ENCODE data around the gene SBSN. TPM values are rescaled to one million over a fixed set of nuclear protein-coding genes. Genes with fewer than 3 reads are reported as not detected.

Gene SBSN
- total RNA-seq, 4 donors from 2014 or later: not detected

DNA sequence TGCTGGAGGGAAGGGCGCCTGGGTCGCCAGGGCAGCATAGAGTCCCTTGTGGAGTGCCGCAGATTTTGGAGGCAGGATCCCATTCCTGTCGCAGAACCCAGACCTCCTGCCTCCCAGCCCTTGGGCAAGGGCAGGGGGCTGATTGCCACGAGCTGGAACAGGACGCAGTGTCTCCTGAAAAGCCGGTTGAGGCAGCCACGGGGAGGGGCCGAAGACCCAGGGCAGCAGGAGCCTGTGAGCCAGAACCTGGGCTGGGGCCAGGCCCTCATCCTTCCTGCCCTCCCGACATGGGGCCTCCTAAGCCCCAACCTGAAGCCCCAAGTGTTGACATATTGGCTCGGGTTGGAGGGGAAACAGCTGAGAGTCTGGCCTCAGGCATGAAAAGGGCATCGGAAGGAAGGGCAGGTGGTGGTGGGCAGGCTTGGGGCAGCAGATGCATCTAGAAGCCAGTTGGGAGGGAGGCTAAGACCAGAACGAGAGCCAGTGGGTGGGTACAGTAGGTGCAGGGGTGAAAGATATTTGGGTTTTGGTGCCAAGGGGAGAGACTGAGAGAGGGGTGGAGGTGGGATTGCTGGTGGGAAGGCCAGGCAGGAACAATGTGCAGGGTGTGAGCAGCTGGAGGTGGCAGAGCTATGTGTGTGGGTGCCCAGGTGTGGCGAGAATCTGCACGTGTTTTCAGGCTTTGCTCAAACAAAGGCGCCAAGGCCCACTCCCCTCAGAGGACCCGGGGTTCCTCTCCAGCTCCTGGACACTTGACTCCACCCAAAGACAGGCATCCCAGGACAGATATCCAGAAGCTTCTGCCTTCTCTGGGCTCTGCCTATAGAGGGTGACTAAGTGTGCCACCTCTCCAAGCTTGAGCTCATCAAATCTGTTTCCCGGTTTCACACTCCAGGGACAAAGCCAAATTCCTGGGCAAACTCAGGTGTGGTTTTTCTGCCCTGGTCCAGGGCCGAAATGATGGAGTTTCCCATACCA is 1.4 kb upstream of the SBSN start:
- no peak overlapping the region for H3K4me3 ChIP-seq
- TF ChIP-seq, protein P1, sequence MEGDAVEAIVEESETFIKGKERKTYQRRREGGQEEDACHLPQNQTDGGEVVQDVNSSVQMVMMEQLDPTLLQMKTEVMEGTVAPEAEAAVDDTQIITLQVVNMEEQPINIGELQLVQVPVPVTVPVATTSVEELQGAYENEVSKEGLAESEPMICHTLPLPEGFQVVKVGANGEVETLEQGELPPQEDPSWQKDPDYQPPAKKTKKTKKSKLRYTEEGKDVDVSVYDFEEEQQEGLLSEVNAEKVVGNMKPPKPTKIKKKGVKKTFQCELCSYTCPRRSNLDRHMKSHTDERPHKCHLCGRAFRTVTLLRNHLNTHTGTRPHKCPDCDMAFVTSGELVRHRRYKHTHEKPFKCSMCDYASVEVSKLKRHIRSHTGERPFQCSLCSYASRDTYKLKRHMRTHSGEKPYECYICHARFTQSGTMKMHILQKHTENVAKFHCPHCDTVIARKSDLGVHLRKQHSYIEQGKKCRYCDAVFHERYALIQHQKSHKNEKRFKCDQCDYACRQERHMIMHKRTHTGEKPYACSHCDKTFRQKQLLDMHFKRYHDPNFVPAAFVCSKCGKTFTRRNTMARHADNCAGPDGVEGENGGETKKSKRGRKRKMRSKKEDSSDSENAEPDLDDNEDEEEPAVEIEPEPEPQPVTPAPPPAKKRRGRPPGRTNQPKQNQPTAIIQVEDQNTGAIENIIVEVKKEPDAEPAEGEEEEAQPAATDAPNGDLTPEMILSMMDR (IDR thresholded peaks at IDR 0.05): no peak
- TF ChIP-seq EP300 (IDR thresholded peaks at IDR 0.05) (no peak), POLR2AphosphoS5 (IDR thresholded peaks at IDR 0.05) (no peak), POLR2A (IDR thresholded peaks at IDR 0.05; ENCODE audit: low read depth) (no peak)
- H3K27ac ChIP-seq (replicated peaks in 1 of 4): no peak overlapping the region
- peaks cover 7 to 11% (median 9%) of the 10 kb centered on the region in 4 donors for H3K4me1 ChIP-seq
- H3K36me3 ChIP-seq: no peaks in the 10 kb centered on the region
- H3K9me3 ChIP-seq: no peaks in the 10 kb centered on the region
- H3K27me3 ChIP-seq: peaks cover 0 to 100% (median 26%) of the 10 kb centered on the region in 4 donors
- intact Hi-C loops (cut with DNase I): no loop called here
- DNase-seq (ENCODE audit: extremely low spot score): no peak
- WGBS: 61% methylated on average over 11 of the region's 19 CpGs

DNA sequence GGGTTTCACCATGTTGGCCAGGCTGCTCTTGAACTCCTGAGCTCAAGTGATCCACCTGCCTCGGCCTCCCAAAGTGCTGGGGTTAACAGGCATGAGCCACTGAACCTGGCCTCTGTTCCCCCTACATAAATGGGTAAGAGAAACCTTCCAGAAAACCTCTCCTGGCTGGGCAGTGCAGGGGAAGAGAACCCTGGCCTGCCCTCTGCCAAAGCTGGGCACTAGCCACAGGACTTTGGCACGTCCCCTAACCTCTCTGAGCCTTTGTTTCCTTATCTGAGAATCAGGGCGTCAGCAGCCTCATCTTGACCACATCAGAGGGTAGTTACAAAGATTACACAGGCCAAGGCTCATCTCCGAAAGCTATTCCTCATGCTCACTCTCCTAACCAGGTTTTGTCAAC is 2.2 kb downstream of the SBSN start:
- peaks cover 0 to 92% (median 3%) of the 10 kb centered on the region in 4 donors for H3K27me3 ChIP-seq
- intact Hi-C loops (cut with DNase I): no loop called here
- DNase-seq (ENCODE audit: extremely low spot score): no peak
- no peak overlapping the region for H3K4me3 ChIP-seq
- no peaks in the 10 kb centered on the region for H3K4me1 ChIP-seq
- no peaks in the 10 kb centered on the region for H3K9me3 ChIP-seq
- no peaks in the 10 kb centered on the region for H3K36me3 ChIP-seq
- WGBS: 77% methylated on average over 3 of the region's 4 CpGs
- H3K27ac ChIP-seq (replicated peaks in 1 of 4): no peak overlapping the region
- TF ChIP-seq, protein P1 (IDR thresholded peaks at IDR 0.05): no peak
- no peak for TF ChIP-seq POLR2AphosphoS5 (IDR thresholded peaks at IDR 0.05)
- no peak for TF ChIP-seq POLR2A (IDR thresholded peaks at IDR 0.05; ENCODE audit: low read depth)
- no peak for TF ChIP-seq EP300 (IDR thresholded peaks at IDR 0.05)

DNA sequence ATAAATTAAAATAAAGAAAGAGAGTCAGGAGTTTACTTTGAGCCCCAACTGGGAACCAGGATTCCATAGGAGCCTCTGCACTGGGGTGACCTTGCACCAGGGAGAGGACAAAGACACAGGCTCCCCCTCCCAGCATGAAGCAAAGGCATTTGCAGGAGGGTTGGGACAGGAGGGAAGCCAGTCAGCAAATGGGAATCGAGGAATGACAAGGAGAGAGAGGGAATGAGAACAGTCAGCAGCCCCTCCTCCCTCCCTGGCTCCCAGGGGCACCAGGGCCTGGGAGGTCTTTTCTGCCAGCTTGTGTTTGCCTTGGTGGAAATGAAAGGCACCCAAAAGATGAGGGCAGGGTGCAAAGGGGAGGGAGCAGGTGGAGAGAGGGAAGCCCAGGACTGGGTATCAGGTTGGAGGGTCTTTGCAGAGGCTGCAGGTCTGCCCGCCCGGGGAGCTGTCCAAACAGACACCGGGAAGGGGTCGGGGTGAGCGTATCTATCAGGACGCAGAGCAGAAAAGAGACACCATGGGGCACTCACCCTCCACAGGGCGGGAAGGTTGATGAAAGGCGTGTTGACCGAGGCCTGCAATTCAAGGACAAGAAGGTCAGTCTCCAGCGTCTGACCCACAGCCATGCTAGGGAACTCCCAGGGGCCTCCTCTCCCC is 3.8 kb downstream of the SBSN start:
- intact Hi-C loops (cut with DNase I): no loop called here
- 23% methylated on average over 7 of the region's 11 CpGs for WGBS
- no peak for DNase-seq (ENCODE audit: extremely low spot score)
- H3K4me3 ChIP-seq: no peak overlapping the region
- TF ChIP-seq, protein P1 (IDR thresholded peaks at IDR 0.05): no peak
- TF ChIP-seq POLR2AphosphoS5 (IDR thresholded peaks at IDR 0.05) (no peak), EP300 (IDR thresholded peaks at IDR 0.05) (no peak), POLR2A (IDR thresholded peaks at IDR 0.05; ENCODE audit: low read depth) (no peak)
- H3K36me3 ChIP-seq: no peaks in the 10 kb centered on the region
- no peaks in the 10 kb centered on the region for H3K9me3 ChIP-seq
- H3K27me3 ChIP-seq: peaks cover 0 to 76% (median 3%) of the 10 kb centered on the region in 4 donors
- no peak overlapping the region for H3K27ac ChIP-seq (replicated peaks in 1 of 4)
- H3K4me1 ChIP-seq: no peaks in the 10 kb centered on the region

DNA sequence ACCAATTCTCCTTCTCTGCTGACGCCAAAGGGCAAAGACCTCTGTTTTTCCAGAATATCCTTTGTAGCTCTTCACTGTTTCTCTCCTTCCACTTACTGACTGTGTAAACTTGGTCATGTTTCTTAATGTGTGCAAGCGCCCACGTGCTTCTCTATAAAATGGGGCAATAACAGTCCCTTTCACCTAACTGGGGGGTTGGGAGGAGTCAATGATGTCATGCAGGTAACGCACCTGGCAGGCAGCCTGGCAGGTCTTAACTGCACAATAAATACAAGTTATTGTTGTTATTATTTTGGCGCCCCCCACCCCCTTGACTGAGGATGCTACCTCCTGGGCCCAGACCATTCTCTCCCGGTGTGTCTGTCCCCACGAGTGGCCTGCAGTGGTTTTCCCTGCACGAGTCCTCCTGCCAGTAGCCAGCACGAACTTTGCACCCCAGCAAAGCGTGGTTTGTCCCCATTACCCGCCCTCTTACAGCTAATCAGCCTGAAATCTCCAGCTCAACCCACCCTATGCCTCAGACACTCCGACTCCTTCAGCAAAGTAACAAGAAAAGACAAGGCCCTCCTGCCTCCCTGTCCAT is 5.3 kb downstream of the SBSN start:
- H3K4me3 ChIP-seq: no peak overlapping the region
- peaks cover 0 to 62% (median 0%) of the 10 kb centered on the region in 4 donors for H3K27me3 ChIP-seq
- TF ChIP-seq, protein P1 (IDR thresholded peaks at IDR 0.05): no peak
- TF ChIP-seq POLR2A (IDR thresholded peaks at IDR 0.05; ENCODE audit: low read depth) (no peak), EP300 (IDR thresholded peaks at IDR 0.05) (no peak), POLR2AphosphoS5 (IDR thresholded peaks at IDR 0.05) (no peak)
- DNase-seq (ENCODE audit: extremely low spot score): no peak
- H3K36me3 ChIP-seq: no peaks in the 10 kb centered on the region
- 80% methylated on average over 12 of the region's 12 CpGs for WGBS
- no peaks in the 10 kb centered on the region for H3K4me1 ChIP-seq
- no peak overlapping the region for H3K27ac ChIP-seq (replicated peaks in 1 of 4)
- intact Hi-C loops (cut with DNase I): no loop called here
- no peaks in the 10 kb centered on the region for H3K9me3 ChIP-seq
